ENCODE results near the gene OR2M3.

DNA sequence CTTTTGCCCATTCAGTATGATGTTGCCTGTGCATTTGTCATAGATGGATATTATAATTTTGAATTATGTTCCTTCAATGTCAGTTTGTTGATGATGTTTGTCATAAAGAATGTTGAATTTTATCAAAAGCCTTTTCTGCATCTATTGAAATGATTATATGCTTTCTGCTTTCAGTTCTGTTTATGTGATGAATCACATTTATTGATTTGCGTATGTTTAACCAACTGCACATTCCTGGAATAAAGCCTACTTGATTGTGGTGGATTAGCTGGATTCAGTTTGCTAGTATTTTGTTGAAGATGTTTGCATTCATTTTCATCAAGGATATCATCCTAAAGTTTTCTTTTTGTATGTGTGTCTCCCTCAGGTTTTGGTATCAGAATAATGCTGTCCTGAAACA lies 28.5 kb downstream of the OR2M3 start:
- no peak for TF ChIP-seq EZH2 (IDR thresholded peaks at IDR 0.05; ENCODE audit: borderline replicate concordance, low read length)
- TF ChIP-seq, protein P1, sequence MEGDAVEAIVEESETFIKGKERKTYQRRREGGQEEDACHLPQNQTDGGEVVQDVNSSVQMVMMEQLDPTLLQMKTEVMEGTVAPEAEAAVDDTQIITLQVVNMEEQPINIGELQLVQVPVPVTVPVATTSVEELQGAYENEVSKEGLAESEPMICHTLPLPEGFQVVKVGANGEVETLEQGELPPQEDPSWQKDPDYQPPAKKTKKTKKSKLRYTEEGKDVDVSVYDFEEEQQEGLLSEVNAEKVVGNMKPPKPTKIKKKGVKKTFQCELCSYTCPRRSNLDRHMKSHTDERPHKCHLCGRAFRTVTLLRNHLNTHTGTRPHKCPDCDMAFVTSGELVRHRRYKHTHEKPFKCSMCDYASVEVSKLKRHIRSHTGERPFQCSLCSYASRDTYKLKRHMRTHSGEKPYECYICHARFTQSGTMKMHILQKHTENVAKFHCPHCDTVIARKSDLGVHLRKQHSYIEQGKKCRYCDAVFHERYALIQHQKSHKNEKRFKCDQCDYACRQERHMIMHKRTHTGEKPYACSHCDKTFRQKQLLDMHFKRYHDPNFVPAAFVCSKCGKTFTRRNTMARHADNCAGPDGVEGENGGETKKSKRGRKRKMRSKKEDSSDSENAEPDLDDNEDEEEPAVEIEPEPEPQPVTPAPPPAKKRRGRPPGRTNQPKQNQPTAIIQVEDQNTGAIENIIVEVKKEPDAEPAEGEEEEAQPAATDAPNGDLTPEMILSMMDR (IDR thresholded peaks at IDR 0.05; ENCODE audit: low read length): no peak

All from OCI-LY1 (cell line).